IMR-90 (cell line): ENCODE results near the gene MIPEP. TPM values are rescaled to one million over a fixed set of nuclear protein-coding genes. Genes with fewer than 3 reads are reported as not detected.

ENCODE experiments used
- ATAC-seq: fragments of 200-7000 bp; cut with Tn5 transposase; 2 replicates; pipeline ENCODE4 v1.9.1; 2020; ENCODE audit warnings: low read depth, mild to moderate bottlenecking, moderate library complexity
- BruUV-seq: library from RNA; stranded (reverse); fragments of 400-500 nt; replicated peaks from 2 replicates; lab custom pipeline; 2021; lab: Mats Ljungman, UMichigan
- CTCF ChIA-PET: fragments of 300-600 bp; formaldehyde crosslinking; extraction: SDS; loops from one replicate; lab custom pipeline; 2021; ENCODE audit warnings: antibody characterized with exemption; lab: Yijun Ruan, JAX
- POLR2A ChIA-PET: fragments of 300-600 bp; sonication (Branson Sonifier 250); formaldehyde crosslinking; loops from one replicate; lab custom pipeline; 2022; ENCODE audit warnings: antibody characterized with exemption; ENCODE audit not compliant: unreplicated experiment; lab: Charles Lee
- DNase-seq: peaks from one replicate; pipeline ENCODE4 v3.0.0; 2013
- H2AFZ ChIP-seq: replicated peaks from 2 replicates; pipeline ENCODE3; 2013; ENCODE audit warnings: low read length, mild to moderate bottlenecking; ENCODE audit not compliant: poor library complexity
- H2AK5ac ChIP-seq: 2 replicates; pipeline ENCODE4 v1.6.1; 2013; ENCODE audit warnings: low read depth, low read length, inconsistent platforms
- H2AK9ac ChIP-seq: replicated peaks from 2 replicates; pipeline ENCODE3; 2013; ENCODE audit warnings: mild to moderate bottlenecking, low read depth, low read length, moderate library complexity; ENCODE audit not compliant: poor library complexity
- H2BK120ac ChIP-seq: 2 replicates; pipeline ENCODE4 v1.6.1; 2013; ENCODE audit warnings: low read depth, low read length, inconsistent platforms
- H2BK15ac ChIP-seq: 3 replicates; pipeline ENCODE4 v1.6.1; 2013; ENCODE audit warnings: low read depth, low read length, inconsistent platforms
- H2BK20ac ChIP-seq: 2 replicates; pipeline ENCODE4 v1.6.1; 2013; ENCODE audit warnings: low read depth, mild to moderate bottlenecking, inconsistent platforms, low read length, moderate library complexity
- H2BK5ac ChIP-seq: 2 replicates; pipeline ENCODE4 v1.6.1; 2013; ENCODE audit warnings: mild to moderate bottlenecking, low read depth, low read length, inconsistent platforms; ENCODE audit not compliant: poor library complexity, severe bottlenecking
- H3K14ac ChIP-seq: replicated peaks from 2 replicates; pipeline ENCODE4 v1.6.1; 2013; ENCODE audit warnings: low read depth, low read length, inconsistent platforms
- H3K18ac ChIP-seq: 2 replicates; pipeline ENCODE4 v1.6.1; 2013; ENCODE audit warnings: low read depth, low read length, control low read depth
- H3K23ac ChIP-seq: 2 replicates; pipeline ENCODE4 v1.6.1; 2013; ENCODE audit warnings: low read depth, low read length, inconsistent platforms
- H3K27ac ChIP-seq: 2 replicates; pipeline ENCODE4 v1.5.1; 2013; ENCODE audit warnings: mild to moderate bottlenecking, control low read depth, low read length; ENCODE audit not compliant: insufficient read depth
- H3K27me3 ChIP-seq: 2 replicates; pipeline ENCODE4 v1.6.1; 2013; ENCODE audit warnings: low read length; ENCODE audit not compliant: control insufficient read depth, insufficient read depth
- H3K36me3 ChIP-seq: 2 replicates; pipeline ENCODE4 v1.6.1; 2013; ENCODE audit warnings: low read length, mixed read lengths; ENCODE audit not compliant: control insufficient read depth, insufficient read depth
- H3K4ac ChIP-seq: 2 replicates; pipeline ENCODE4 v1.6.1; 2013; ENCODE audit warnings: low read depth, low read length, inconsistent platforms
- H3K4me1 ChIP-seq: 2 replicates; pipeline ENCODE4 v1.6.1; 2013; ENCODE audit warnings: low read length, mixed read lengths; ENCODE audit not compliant: control insufficient read depth, insufficient read depth
- H3K4me2 ChIP-seq: 2 replicates; pipeline ENCODE4 v1.6.1; 2013; ENCODE audit warnings: low read depth, mild to moderate bottlenecking, control low read depth, low read length, moderate library complexity
- H3K4me3 ChIP-seq: 2 replicates; pipeline ENCODE4 v1.5.1; 2013; ENCODE audit warnings: low read depth, mild to moderate bottlenecking, control low read depth, low read length, moderate library complexity; ENCODE audit not compliant: insufficient read depth
- H3K56ac ChIP-seq: 2 replicates; pipeline ENCODE4 v1.6.1; 2013; ENCODE audit warnings: low read length, inconsistent platforms; ENCODE audit not compliant: insufficient read depth; ENCODE audit errors: extremely low read depth
- H3K79me1 ChIP-seq, 2 experiments: 2 replicates each; pipeline ENCODE4 v1.6.1; 2013; ENCODE audit warnings: low read length in 2 of 2, inconsistent platforms in 1 of 2, low read depth in 1 of 2
- H3K9ac ChIP-seq: 2 replicates; pipeline ENCODE4 v1.6.1; 2013; ENCODE audit warnings: low read depth, low read length, control low read depth
- H3K9me1 ChIP-seq: 2 replicates; pipeline ENCODE4 v1.6.1; 2013; ENCODE audit warnings: low read length, inconsistent platforms; ENCODE audit not compliant: insufficient read depth
- H3K9me3 ChIP-seq: 2 replicates; pipeline ENCODE4 v1.6.1; 2013; ENCODE audit warnings: low read length; ENCODE audit not compliant: control insufficient read depth, insufficient read depth
- H4K20me1 ChIP-seq: 2 replicates; pipeline ENCODE4 v1.6.1; 2013; ENCODE audit warnings: low read length, inconsistent platforms; ENCODE audit not compliant: insufficient read depth
- H4K5ac ChIP-seq: 2 replicates; pipeline ENCODE4 v1.6.1; 2013; ENCODE audit warnings: mild to moderate bottlenecking, low read depth, low read length, control low read depth
- H4K8ac ChIP-seq, 2 experiments: 2 replicates each; pipeline ENCODE4 v1.6.1; 2013; ENCODE audit warnings: low read depth in 2 of 2, low read length in 2 of 2, control low read depth in 1 of 2, inconsistent platforms in 1 of 2
- H4K91ac ChIP-seq: 2 replicates; pipeline ENCODE4 v1.6.1; 2013; ENCODE audit warnings: low read depth, low read length, inconsistent platforms; ENCODE audit not compliant: insufficient read depth
- BHLHE40 ChIP-seq: fragments of 150-350 bp; IDR thresholded peaks from 2 replicates; pipeline ENCODE4 v1.6.1; 2016; ENCODE audit warnings: mild to moderate bottlenecking, low read depth, low read length
- CEBPB ChIP-seq: IDR thresholded peaks from 2 replicates; pipeline ENCODE4 v1.6.1; 2012; ENCODE audit warnings: low read depth, low read length, improper control_type of control experiment
- FOS ChIP-seq: fragments of 150-350 bp; IDR thresholded peaks from 2 replicates; pipeline ENCODE4 v1.6.1; 2016; ENCODE audit warnings: low read depth, low read length
- MAFK ChIP-seq: IDR thresholded peaks from 2 replicates; pipeline ENCODE4 v1.6.1; 2012; ENCODE audit warnings: low read depth, low read length, improper control_type of control experiment
- MXI1 ChIP-seq: IDR thresholded peaks from 2 replicates; pipeline ENCODE4 v1.6.1; 2012; ENCODE audit warnings: low read depth, mild to moderate bottlenecking, low read length, moderate library complexity, borderline replicate concordance
- NFE2L2 ChIP-seq: fragments of 150-350 bp; IDR thresholded peaks from 2 replicates; pipeline ENCODE4 v1.6.1; 2016; ENCODE audit warnings: low read depth, mild to moderate bottlenecking, low read length
- POLR2A ChIP-seq: IDR thresholded peaks from 2 replicates; pipeline ENCODE4 v1.6.1; 2012; ENCODE audit warnings: mild to moderate bottlenecking, low read depth, low read length
- RCOR1 ChIP-seq: IDR thresholded peaks from 2 replicates; pipeline ENCODE4 v1.6.1; 2012; ENCODE audit warnings: mild to moderate bottlenecking, low read length, improper control_type of control experiment; ENCODE audit not compliant: insufficient replicate concordance
- SMC3 ChIP-seq: fragments of 150-350 bp; IDR thresholded peaks from 2 replicates; pipeline ENCODE4 v1.6.1; 2016; ENCODE audit warnings: low read depth, mild to moderate bottlenecking, antibody characterized with exemption, low read length, moderate library complexity
- USF2 ChIP-seq: fragments of 150-350 bp; IDR thresholded peaks from 2 replicates; pipeline ENCODE4 v1.6.1; 2017; ENCODE audit warnings: mild to moderate bottlenecking, antibody characterized with exemption, low read length, low read depth
- WGBS, 2 experiments: methylation state at CpG; one replicate each; pipeline versions ENCODE4 v1.1.5 to v1.1.7; 2013; ENCODE audit warnings: missing lambda C conversion rate in 2 of 2; ENCODE audit not compliant: insufficient read length in 1 of 2; ENCODE audit errors: extremely low coverage in 2 of 2; 5-methylcytosine and 5-hydroxymethylcytosine counted together
- dilution Hi-C: fragments of 300-500 bp; cut with HindIII; formaldehyde crosslinking; loops from one replicate; pipeline ENCODE4 v1.14.3; 2018; ENCODE audit warnings: low sequenced_read_pairs; ENCODE audit not compliant: unreplicated experiment
- in situ Hi-C: fragments of 300-500 bp; cut with MboI; formaldehyde crosslinking; loops from 3 replicates; pipeline ENCODE4 v1.14.3; 2019; ENCODE audit warnings: low sequenced_read_pairs, inconsistent platforms, mixed read lengths
- intact Hi-C: fragments of 100-400 bp; cut with micrococcal nuclease; formaldehyde crosslinking; loops from 2 replicates; pipeline ENCODE4 v1.10.0; 2022
- polyA plus RNA-seq, 3 experiments: library from polyadenylated mRNA; depleted of rRNA; stranded (reverse); fragments of >200 nt; gene quantifications; 2 replicates each; pipeline ENCODE4 v1.2.3, GENCODE V29; 2012; ENCODE audit warnings: low replicate concordance in 1 of 3
- total RNA-seq: library from RNA; depleted of rRNA; stranded (reverse); fragments of >200 nt; gene quantifications from 2 replicates; pipeline ENCODE4 v1.2.3, GENCODE V29; 2012
- TF ChIP-seq, protein P1 (sequence below): conservative IDR thresholded peaks from 2 replicates; pipeline ENCODE4 v1.5.1; 2012; ENCODE audit warnings: mild to moderate bottlenecking, low read depth, low read length, improper control_type of control experiment
- TF ChIP-seq, protein P2 (sequence below): fragments of 150-350 bp; IDR thresholded peaks from 2 replicates; pipeline ENCODE4 v1.6.1; 2016; ENCODE audit warnings: low read depth, mild to moderate bottlenecking, low read length, moderate library complexity, borderline replicate concordance

Gene MIPEP
- total and polyA plus RNA-seq, 2 of the 4 experiments (the other 2 are of a cell fraction) = 15.0 to 21.5 TPM

DNA sequence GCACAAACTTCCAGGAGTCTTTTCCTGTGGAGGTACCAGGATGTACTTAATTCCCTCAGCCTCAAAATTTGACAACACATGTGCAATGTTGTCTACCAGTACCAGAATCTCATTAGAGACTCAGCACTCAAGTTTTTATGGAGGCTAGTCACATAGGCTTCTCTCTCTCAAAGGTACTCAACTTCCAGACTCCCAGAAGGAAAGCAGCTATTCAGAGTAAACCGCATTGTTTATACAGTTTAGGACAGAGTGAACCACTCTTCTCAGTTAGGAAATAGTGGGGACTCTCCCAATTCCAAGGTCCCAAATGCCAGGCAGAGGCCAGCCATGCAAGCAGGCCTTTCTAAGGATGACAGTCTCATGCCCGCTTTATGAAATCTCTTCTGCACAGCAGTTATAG is 16.6 kb upstream of the MIPEP start:
- no peaks in the 10 kb centered on the region for H4K20me1 ChIP-seq
- dilution Hi-C loops (no loop called here), intact Hi-C loops (no loop called here), in situ Hi-C loops (no loop called here)
- H3K56ac ChIP-seq = no peak overlapping the region
- no peak overlapping the region for H4K5ac ChIP-seq
- ChIA-PET POLR2A (no interaction called here), CTCF (interaction anchor here (0.5 to 0.7 kb wide), 2 partner anchors 10 to 198 kb away, joined by 3 to 4 read pairs; no protein-coding TSS in a partner anchor)
- peaks cover 8% of the 10 kb centered on the region for H3K9me1 ChIP-seq
- no peak for TF ChIP-seq MXI1
- no peak for TF ChIP-seq POLR2A
- TF ChIP-seq, protein P1, sequence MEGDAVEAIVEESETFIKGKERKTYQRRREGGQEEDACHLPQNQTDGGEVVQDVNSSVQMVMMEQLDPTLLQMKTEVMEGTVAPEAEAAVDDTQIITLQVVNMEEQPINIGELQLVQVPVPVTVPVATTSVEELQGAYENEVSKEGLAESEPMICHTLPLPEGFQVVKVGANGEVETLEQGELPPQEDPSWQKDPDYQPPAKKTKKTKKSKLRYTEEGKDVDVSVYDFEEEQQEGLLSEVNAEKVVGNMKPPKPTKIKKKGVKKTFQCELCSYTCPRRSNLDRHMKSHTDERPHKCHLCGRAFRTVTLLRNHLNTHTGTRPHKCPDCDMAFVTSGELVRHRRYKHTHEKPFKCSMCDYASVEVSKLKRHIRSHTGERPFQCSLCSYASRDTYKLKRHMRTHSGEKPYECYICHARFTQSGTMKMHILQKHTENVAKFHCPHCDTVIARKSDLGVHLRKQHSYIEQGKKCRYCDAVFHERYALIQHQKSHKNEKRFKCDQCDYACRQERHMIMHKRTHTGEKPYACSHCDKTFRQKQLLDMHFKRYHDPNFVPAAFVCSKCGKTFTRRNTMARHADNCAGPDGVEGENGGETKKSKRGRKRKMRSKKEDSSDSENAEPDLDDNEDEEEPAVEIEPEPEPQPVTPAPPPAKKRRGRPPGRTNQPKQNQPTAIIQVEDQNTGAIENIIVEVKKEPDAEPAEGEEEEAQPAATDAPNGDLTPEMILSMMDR = no peak
- no peak for TF ChIP-seq NFE2L2
- no peak for TF ChIP-seq CEBPB
- TF ChIP-seq FOS = no peak
- no peak for TF ChIP-seq MAFK
- no peak for TF ChIP-seq USF2
- TF ChIP-seq, protein P2, sequence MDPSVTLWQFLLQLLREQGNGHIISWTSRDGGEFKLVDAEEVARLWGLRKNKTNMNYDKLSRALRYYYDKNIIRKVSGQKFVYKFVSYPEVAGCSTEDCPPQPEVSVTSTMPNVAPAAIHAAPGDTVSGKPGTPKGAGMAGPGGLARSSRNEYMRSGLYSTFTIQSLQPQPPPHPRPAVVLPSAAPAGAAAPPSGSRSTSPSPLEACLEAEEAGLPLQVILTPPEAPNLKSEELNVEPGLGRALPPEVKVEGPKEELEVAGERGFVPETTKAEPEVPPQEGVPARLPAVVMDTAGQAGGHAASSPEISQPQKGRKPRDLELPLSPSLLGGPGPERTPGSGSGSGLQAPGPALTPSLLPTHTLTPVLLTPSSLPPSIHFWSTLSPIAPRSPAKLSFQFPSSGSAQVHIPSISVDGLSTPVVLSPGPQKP = no peak
- TF ChIP-seq BHLHE40 = no peak
- TF ChIP-seq RCOR1 = no peak
- TF ChIP-seq SMC3 = no peak
- no peak overlapping the region for H3K4me2 ChIP-seq
- 0 out of 4 replicates have a peak overlapping the region, but pooled peaks of 1 of the 2 experiments have one; percentile 4 for H4K8ac ChIP-seq
- H3K4me1 ChIP-seq = peaks cover 8% of the 10 kb centered on the region
- no peak overlapping the region; the same call in 1 of the 2 replicates for H3K14ac ChIP-seq
- no peak overlapping the region for H3K27ac ChIP-seq
- no peaks in the 10 kb centered on the region for H3K36me3 ChIP-seq
- no peak overlapping the region for H3K9ac ChIP-seq
- no peak overlapping the region for H3K18ac ChIP-seq
- no peak overlapping the region for H2BK120ac ChIP-seq
- H3K4me3 ChIP-seq = no peak overlapping the region
- no TSS peak for BruUV-seq
- no peaks in the 10 kb centered on the region for H3K27me3 ChIP-seq
- H3K9me3 ChIP-seq = no peaks in the 10 kb centered on the region
- H2AK5ac ChIP-seq = no peak overlapping the region
- H3K4ac ChIP-seq = no peak overlapping the region
- H4K91ac ChIP-seq = no peak overlapping the region
- H3K79me1 ChIP-seq = no peaks in the 10 kb centered on the region
- ATAC-seq (no peak), DNase-seq (no peak)
- H3K23ac ChIP-seq = no peak overlapping the region; the same call in 1 of the 2 replicates
- H2BK5ac ChIP-seq = no peak overlapping the region
- H2BK20ac ChIP-seq = 0 out of 2 replicates have a peak overlapping the region, but pooled peaks have one; percentile 49
- no peak overlapping the region for H2AFZ ChIP-seq
- no peak overlapping the region for H2BK15ac ChIP-seq
- H2AK9ac ChIP-seq = no peak overlapping the region
- WGBS, 2 experiments = no CpG with 5 or more reads among the region's 2 CpGs
